Stimulated activated CD8-positive, alpha-beta memory T cell treated with anti-CD3 and anti-CD28 coated beads, Interleukin-12 subunit alpha, Interleukin-12 subunit beta, amount 100 ng/mL, for 24 hours (primary cell): ENCODE data around the gene TRAPPC10.
"Not testable (repeated sequence)": the region's sequence is repeated elsewhere in the genome, so short reads cannot be mapped to it uniquely, and the experiment has no call there.

ENCODE experiments used
- DNase-seq: peaks from one replicate; pipeline ENCODE4 v3.0.0-alpha.2; 2020; ENCODE audit errors: extremely low read depth

TRAPPC10 gene

DNA sequence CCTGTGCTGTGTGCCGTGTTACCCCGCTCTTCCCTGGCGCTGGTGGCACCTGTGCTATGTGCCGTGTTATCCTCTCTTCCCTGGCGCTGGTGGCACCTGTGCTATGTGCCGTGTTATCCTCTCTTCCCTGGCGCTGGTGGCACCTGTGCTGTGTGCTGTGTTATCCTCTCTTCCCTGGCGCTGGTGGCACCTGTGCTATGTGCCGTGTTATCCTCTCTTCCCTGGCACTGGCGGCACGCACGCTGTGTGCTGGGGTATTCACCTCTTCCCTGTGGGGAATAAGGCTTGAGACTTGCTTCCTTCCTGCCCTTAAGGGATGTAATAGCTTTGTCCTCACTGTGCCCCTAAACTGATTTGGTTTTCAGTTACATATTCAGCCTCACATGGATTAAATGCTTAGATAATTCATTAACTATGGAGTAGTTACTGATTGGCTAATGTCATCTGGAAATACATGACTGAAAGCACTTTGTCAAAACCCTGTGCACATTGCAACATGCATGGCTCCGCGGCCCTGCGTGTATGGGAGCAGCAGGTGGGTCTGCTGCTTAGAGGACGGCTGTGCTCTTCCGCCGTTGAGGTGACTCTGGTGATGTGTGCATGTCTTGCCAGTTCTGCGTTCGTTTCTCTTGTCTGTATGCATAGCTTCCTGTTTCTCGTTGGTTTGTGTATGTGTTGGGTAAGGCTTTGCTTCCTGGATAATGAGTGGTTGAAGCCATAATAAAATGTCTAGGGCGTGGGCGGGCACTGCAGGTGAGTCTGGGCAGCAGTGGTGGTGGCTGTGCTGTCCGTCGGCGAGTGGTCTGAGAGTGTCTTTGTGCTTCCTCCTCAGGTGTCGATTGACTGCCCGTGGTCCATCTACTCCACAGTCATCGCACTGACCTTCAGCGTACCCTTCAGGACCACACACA is 77.1 kb downstream of the TRAPPC10 start:
- no peak for DNase-seq

DNA sequence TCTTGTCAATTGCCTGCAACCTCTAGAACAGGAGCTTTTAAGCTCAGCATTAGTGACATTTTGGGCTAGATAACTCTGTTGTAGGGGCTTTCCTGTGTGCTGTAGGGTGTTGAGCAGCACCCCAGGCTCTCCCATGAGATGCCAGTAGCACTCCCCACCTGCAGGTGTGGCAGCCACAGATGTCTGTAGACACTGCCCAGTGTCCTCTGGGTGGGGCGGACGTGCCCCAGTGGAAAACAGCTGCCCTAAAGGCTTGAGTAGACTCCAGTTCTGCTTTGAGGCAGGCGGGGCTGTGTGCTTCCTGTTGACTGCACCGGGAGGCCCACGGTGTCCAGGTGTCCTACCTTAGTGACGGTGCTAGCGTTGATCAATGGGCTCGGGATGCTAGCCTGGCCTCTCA is 78.2 kb downstream of the TRAPPC10 start:
- DNase-seq = no peak

DNA sequence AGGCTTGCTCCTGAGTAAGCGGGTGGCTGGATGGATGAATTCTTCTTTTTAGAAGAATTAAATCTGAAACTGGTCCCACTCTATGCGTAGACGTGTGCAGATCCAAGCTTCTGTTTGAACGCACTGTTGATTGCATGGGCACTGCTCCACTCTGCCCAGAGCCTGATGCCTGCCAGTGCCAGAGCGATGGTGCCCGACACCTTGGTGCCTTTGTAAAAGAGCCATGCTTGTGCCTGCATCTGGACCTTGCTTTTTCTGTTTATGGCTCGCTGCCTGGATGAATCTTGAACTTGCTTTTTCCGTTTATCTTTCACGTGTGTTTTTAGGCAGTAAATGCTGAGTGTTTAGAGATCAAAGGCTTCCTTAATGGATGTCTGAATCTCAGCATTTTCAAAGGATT is 80.1 kb downstream of the TRAPPC10 start:
- DNase-seq = no peak

DNA sequence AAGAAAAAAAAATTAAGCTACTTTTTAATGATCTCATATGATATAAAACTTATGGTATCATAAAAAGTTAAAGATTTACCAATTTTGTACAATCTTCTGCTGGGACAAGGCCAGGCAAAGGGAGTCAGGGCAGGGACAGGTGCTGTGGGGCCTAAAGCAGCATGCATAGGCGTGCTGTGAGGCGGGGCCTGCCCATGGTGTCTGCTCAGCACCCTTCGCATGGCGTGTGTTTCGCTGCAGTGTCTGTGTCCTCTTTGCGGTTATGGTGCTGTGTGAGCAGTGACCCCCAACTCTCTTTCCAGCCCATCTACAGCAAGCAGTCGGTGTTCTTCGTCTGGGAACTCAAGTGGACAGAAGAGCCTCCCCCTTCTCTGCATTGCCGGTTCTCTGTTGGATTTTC is 81.7 kb downstream of the TRAPPC10 start:
- DNase-seq = no peak

DNA sequence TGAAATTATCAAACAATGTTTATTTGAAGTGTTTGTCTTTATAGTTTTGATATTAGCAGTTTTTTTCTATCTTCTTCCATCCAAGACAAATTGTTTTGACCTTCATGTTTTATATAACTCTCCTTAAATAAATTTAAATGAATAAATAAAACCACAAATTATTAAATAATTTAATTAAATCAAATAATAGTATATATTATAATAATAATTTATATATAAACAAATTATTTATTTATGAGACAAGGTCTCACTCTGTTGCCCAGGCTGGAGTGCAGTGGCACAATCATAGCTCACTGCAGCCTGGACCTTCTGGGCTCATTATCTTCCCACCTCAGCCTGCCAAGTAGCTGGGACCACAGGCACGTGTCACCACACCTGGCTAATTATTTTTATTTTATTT is 82.7 kb downstream of the TRAPPC10 start:
- DNase-seq = no peak

GRCh38 chr21:44098507-44098906 is 86.4 kb downstream of the TRAPPC10 start:
- DNase-seq = not testable (repeated sequence)

- not testable (repeated sequence) for DNase-seq
Observed at GRCh38 chr21:44098964-44099363, 86.9 kb downstream of the TRAPPC10 start.

DNA sequence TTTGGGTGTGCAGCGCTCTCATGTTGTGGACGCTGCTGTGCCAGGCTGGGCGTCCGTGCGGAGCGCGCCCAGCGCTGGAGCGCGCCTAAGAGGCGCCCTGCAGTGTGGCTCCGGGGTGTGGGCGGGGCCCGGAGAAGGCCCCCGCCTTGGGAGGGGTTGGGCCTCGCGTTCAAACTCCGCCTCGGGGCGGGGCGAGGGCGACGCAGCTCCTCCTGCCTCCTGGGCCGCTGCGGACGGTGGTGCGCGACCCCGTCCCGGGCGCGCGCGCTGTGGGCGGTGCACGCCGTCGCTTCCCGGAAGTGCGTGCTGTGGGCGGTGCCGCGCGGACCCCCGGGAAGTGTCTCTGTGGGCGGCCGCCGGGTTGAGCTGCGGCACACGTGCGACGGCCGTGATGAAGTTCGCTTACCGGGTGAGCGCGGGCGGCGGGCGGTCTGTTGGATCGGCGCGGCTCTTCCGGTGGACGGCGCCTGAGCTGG is 95.0 kb downstream of the TRAPPC10 start, which contains the start of gene PWP2:
Gene PWP2 (plus strand): TSS at position 374 of the 476 bp plus-strand sequence. CDS start 18 bp downstream, at position 392.
- DNase-seq = not testable (repeated sequence)

GRCh38 chr21:44107589-44107988 is 95.5 kb downstream of the TRAPPC10 start:
- not testable (repeated sequence) for DNase-seq

- not testable (repeated sequence) for DNase-seq
Observed at GRCh38 chr21:44113702-44114371, 101.7 kb downstream of the TRAPPC10 start.

DNA sequence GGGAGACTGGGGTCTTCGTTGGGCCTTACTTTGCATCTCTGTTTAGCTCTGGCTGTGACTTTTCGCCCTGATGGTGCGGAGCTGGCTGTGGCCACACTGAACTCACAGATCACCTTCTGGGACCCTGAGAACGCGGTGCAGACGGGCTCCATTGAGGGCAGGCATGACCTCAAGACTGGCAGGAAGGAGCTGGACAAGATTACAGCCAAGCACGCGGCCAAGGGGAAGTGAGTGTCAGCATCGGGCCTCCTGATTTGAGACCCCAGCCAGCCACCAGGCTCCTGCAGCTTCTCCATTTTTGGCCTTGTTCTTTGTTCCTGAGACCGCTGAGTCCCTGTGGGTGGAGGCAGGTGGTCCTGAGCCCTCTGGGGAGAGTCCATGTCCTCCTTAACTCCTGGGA is 110.0 kb downstream of the TRAPPC10 start:
- DNase-seq = not testable (repeated sequence)

DNA sequence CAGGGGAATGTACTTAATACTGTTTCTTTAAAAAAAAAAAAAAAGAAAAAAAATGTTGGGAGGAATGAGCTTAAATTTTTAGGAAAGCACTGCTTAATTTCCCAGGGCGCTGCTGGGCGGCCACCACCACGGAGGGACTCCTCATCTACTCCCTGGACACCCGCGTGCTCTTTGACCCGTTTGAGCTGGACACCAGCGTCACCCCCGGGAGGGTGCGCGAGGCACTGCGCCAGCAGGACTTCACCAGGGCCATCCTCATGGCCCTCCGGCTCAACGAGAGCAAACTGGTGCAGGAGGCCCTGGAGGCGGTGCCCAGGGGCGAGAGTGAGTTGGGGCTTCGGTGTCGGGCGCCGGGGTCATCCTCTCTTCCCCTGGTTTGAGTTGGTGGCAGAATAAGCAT is 115.7 kb downstream of the TRAPPC10 start:
- not testable (repeated sequence) for DNase-seq

DNA sequence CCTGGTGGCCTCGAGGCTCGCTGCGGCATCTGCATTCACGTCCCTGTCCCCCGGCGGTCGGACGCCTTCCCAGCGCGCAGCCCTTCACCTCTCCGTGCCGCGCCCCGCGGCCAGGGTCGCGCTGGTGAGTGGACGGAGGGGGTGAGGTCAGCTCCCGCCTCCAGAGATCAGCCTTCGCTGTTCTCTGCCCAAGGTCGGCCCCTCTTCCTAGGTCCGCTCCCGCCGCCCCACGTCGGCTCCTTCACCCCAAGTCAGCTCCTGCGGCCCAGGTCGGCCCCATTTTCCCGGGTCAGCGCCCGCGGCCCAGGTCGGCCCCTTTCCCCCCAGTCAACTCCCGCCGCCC is 121.6 kb downstream of the TRAPPC10 start:
- not testable (repeated sequence) for DNase-seq

GRCh38 chr21:44134732-44135131 is 122.6 kb downstream of the TRAPPC10 start:
- not testable (repeated sequence) for DNase-seq

- not testable (repeated sequence) for DNase-seq
Observed at GRCh38 chr21:44138039-44138438, 125.9 kb downstream of the TRAPPC10 start.

- DNase-seq = not testable (repeated sequence)
Observed at GRCh38 chr21:44139787-44140551, 127.9 kb downstream of the TRAPPC10 start.

DNA sequence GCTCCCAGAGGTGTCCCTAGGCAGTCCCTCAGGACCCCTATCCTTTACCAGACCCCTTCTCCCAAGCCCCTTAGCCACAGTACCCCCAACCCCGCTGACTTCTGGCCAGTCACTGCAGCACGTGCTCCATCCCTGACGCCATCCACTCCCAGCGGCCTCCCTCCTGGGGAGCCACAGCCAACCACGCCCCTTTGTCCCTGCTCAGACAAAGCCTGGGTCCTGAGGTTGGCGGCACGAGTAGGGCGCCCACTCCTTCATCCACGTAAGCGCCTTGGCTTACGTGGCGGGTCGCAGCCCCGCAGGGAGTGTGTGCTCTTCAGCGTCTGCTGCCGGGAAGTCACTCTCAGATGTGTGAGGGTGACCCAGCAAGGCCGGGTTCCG is 128.4 kb downstream of the TRAPPC10 start:
- not testable (repeated sequence) for DNase-seq

DNA sequence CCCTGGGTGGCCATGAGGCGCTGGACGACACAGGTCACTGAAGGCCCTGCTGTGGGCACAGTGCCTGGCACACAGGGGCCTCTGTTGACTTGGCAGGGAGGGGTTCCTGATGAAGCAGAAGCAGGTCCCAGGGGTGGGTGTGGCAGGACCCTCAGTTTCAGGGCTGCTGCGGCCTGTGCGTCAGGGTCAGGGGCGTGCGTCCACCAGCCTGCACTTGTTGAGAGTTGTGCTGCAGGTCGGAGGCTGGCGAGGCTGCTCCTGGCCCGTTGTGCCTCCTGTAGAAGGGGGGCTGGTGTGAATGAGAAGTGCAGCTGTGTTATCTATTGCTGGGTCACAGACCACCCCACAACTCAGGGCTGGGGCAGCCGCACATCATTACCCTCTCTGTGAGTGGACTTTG is 130.4 kb downstream of the TRAPPC10 start:
- DNase-seq = not testable (repeated sequence)

GRCh38 chr21:44143380-44143779 is 131.3 kb downstream of the TRAPPC10 start:
- not testable (repeated sequence) for DNase-seq

GRCh38 chr21:44143996-44144395 is 131.9 kb downstream of the TRAPPC10 start:
- DNase-seq = not testable (repeated sequence)

- DNase-seq = not testable (repeated sequence)
Observed at GRCh38 chr21:44144784-44145602, 132.9 kb downstream of the TRAPPC10 start.
